ENCODE data around the gene COL5A2. TPM values are rescaled to one million over a fixed set of nuclear protein-coding genes. Genes with fewer than 3 reads are reported as not detected.

The COL5A2 gene
- total RNA-seq, 2 donors from 2014 or later = 8.2 to 17.6 TPM

- Histone ChIP-seq H3K4me1 (replicated peaks) (no peaks in the 10 kb centered on the region), H3K4me3 (no peak overlapping the region), H3K27me3 (replicated peaks; ENCODE audit: insufficient read depth) (no peaks in the 10 kb centered on the region), H3K27ac (no peak overlapping the region), H3K36me3 (no peaks in the 10 kb centered on the region), H3K9me3 (no peaks in the 10 kb centered on the region)
- intact Hi-C loops (cut with DNase I) = no loop called here
- WGBS = 46% methylated on average over 1 of the region's 1 CpG
- no peak for DNase-seq (ENCODE audit: low spot score)
- no peak for TF ChIP-seq POLR2AphosphoS5 (IDR thresholded peaks at IDR 0.05)
- no peak for TF ChIP-seq POLR2A (IDR thresholded peaks at IDR 0.05)
- no peak for TF ChIP-seq CTCF (IDR thresholded peaks at IDR 0.05)
Measured at GRCh38 chr2:189015359-189015758, 164.2 kb downstream of the COL5A2 start.

GRCh38 chr2:189014449-189015138 lies 165.0 kb downstream of the COL5A2 start:
- Histone ChIP-seq H3K27ac (no peak overlapping the region), H3K4me3 (no peak overlapping the region), H3K27me3 (replicated peaks; ENCODE audit: insufficient read depth) (no peaks in the 10 kb centered on the region), H3K4me1 (replicated peaks) (no peaks in the 10 kb centered on the region), H3K36me3 (no peaks in the 10 kb centered on the region), H3K9me3 (no peaks in the 10 kb centered on the region)
- no peak for DNase-seq (ENCODE audit: low spot score)
- intact Hi-C loops (cut with DNase I) = no loop called here
- TF ChIP-seq POLR2AphosphoS5 (IDR thresholded peaks at IDR 0.05) (no peak), CTCF (IDR thresholded peaks at IDR 0.05) (no peak), POLR2A (IDR thresholded peaks at IDR 0.05) (no peak)
- WGBS = 63% methylated on average over 2 of the region's 2 CpGs

GRCh38 chr2:189013671-189014448 lies 165.7 kb downstream of the COL5A2 start:
- Histone ChIP-seq H3K27me3 (replicated peaks; ENCODE audit: insufficient read depth) (no peaks in the 10 kb centered on the region), H3K9me3 (no peaks in the 10 kb centered on the region), H3K4me1 (replicated peaks) (no peaks in the 10 kb centered on the region), H3K27ac (no peak overlapping the region), H3K4me3 (no peak overlapping the region), H3K36me3 (no peaks in the 10 kb centered on the region)
- TF ChIP-seq CTCF (IDR thresholded peaks at IDR 0.05) (no peak), POLR2A (IDR thresholded peaks at IDR 0.05) (no peak), POLR2AphosphoS5 (IDR thresholded peaks at IDR 0.05) (no peak)
- no peak for DNase-seq (ENCODE audit: low spot score)
- intact Hi-C loops (cut with DNase I) = no loop called here
- 64% methylated on average over 2 of the region's 2 CpGs for WGBS

GRCh38 chr2:189013031-189013430 lies 166.5 kb downstream of the COL5A2 start:
- Histone ChIP-seq H3K27ac (no peak overlapping the region), H3K9me3 (no peaks in the 10 kb centered on the region), H3K36me3 (no peaks in the 10 kb centered on the region), H3K4me3 (no peak overlapping the region), H3K4me1 (replicated peaks) (no peaks in the 10 kb centered on the region), H3K27me3 (replicated peaks; ENCODE audit: insufficient read depth) (no peaks in the 10 kb centered on the region)
- 90% methylated on average over 3 of the region's 3 CpGs for WGBS
- no peak for DNase-seq (ENCODE audit: low spot score)
- TF ChIP-seq POLR2A (IDR thresholded peaks at IDR 0.05) (no peak), CTCF (IDR thresholded peaks at IDR 0.05) (no peak), POLR2AphosphoS5 (IDR thresholded peaks at IDR 0.05) (no peak)
- intact Hi-C loops (cut with DNase I) = no loop called here
